HepG2 (cell line): ENCODE data around the gene PRSS22. TPM values are rescaled to one million over a fixed set of nuclear protein-coding genes. Genes with fewer than 3 reads are reported as not detected.
A peak's percentile ranks its signal among the peaks of the same experiment; 100 is the strongest.

Experiments used
- ATAC-seq: fragments of 200-7000 bp; cut with Tn5 transposase; 3 replicates; pipeline ENCODE4 v1.9.1; 2020; ENCODE audit warnings: mild to moderate bottlenecking, moderate library complexity
- BruUV-seq: library from RNA; stranded (reverse); fragments of 400-500 nt; replicated peaks from 2 replicates; lab custom pipeline; 2021; lab: Mats Ljungman, UMichigan
- CTCF ChIA-PET: fragments of 300-600 bp; formaldehyde crosslinking; extraction: SDS; loops from one replicate; lab custom pipeline; 2021; ENCODE audit warnings: low total read pairs, inconsistent platforms, low intra/inter-chr PET ratio; lab: Yijun Ruan, JAX
- POLR2A ChIA-PET: fragments of 350-600 bp; sonication (Branson Sonifier 250); formaldehyde crosslinking; loops from one replicate; lab custom pipeline; 2020; ENCODE audit warnings: antibody characterized with exemption, inconsistent platforms; lab: Yijun Ruan, JAX
- DNase-seq: peaks from one replicate; pipeline ENCODE4 v3.0.0-alpha.2; 2015; ENCODE audit warnings: low spot score
- FAIRE-seq: peaks from 3 replicates; lab custom pipeline; 2011; peaks lifted over from hg19 to GRCh38; lab: Jason Lieb, UNC
- H2AFZ ChIP-seq: one replicate; pipeline ENCODE4 v1.6.1; 2011; ENCODE audit warnings: low read length, inconsistent platforms
- H3K27ac ChIP-seq: fragments of 300-600 bp; 3 replicates; pipeline ENCODE4 v1.8.0; 2011; ENCODE audit warnings: mixed run types, mild to moderate bottlenecking, mixed read lengths, low read length, inconsistent platforms; ENCODE audit not compliant: insufficient read depth; ENCODE audit errors: extremely low read length
- H3K27me3 ChIP-seq, 2 experiments: fragments of 200-600 bp in 1 of 2; 2 replicates in 1 of 2; 3 replicates in 1 of 2; pipeline versions ENCODE4 v1.6.0 to v1.8.0; 2011; ENCODE audit warnings: low read length in 2 of 2, mild to moderate bottlenecking in 2 of 2, moderate library complexity in 2 of 2, inconsistent platforms in 1 of 2; ENCODE audit not compliant: insufficient read depth in 2 of 2, control insufficient read depth in 1 of 2
- H3K36me3 ChIP-seq, 2 experiments: fragments of 200-600 bp in 1 of 2; replicated peaks in 1 of 2; 2 replicates in 1 of 2; 3 replicates in 1 of 2; pipeline versions ENCODE4 v1.5.1 to v1.8.0; 2011; ENCODE audit warnings: low read length in 2 of 2, inconsistent platforms in 1 of 2; ENCODE audit not compliant: insufficient read depth in 2 of 2, control insufficient read depth in 1 of 2
- H3K4me1 ChIP-seq: 2 replicates; pipeline ENCODE4 v1.5.1; 2012; ENCODE audit warnings: low read length, inconsistent platforms; ENCODE audit not compliant: insufficient read depth
- H3K4me2 ChIP-seq: 2 replicates; pipeline ENCODE4 v1.6.0; 2011; ENCODE audit warnings: low read depth, low read length, inconsistent platforms
- H3K4me3 ChIP-seq, 3 experiments: fragments of 200-600 bp in 1 of 3; sonication (generic), shearing (Covaris generic) in 1 of 3; replicated peaks in 1 of 3; 2 replicates each; pipeline ENCODE4 v1.5.1; 2011 to 2016; ENCODE audit warnings: low read length in 3 of 3, inconsistent platforms in 2 of 3, low read depth in 2 of 3, mild to moderate bottlenecking in 2 of 3, control low read depth in 1 of 3, mixed read lengths in 1 of 3; ENCODE audit not compliant: insufficient read depth in 1 of 3
- H3K79me2 ChIP-seq: one replicate; pipeline ENCODE4 v1.6.1; 2011; ENCODE audit warnings: low read length, inconsistent platforms; ENCODE audit not compliant: insufficient read depth
- H3K9ac ChIP-seq: 2 replicates; pipeline ENCODE4 v1.6.0; 2011; ENCODE audit warnings: mild to moderate bottlenecking, low read depth, low read length, inconsistent platforms; ENCODE audit not compliant: insufficient read depth
- H3K9me3 ChIP-seq: 2 replicates; pipeline ENCODE4 v1.5.1; 2012; ENCODE audit warnings: mild to moderate bottlenecking, low read length
- H4K20me1 ChIP-seq: 2 replicates; pipeline ENCODE4 v1.6.0; 2011; ENCODE audit warnings: inconsistent platforms, mild to moderate bottlenecking, low read length, moderate library complexity; ENCODE audit not compliant: insufficient read depth
- DR1 ChIP-seq: sonication (generic); formaldehyde crosslinking; IDR thresholded peaks from 2 replicates; pipeline ENCODE4 v1.8.0; 2021; ENCODE audit warnings: mild to moderate bottlenecking, missing genetic modification reagents, inconsistent platforms
- HOXD1 ChIP-seq: sonication (generic); formaldehyde crosslinking; IDR thresholded peaks from 2 replicates; pipeline ENCODE4 v1.5.0; 2020; ENCODE audit warnings: missing genetic modification reagents
- MAFF ChIP-seq: IDR thresholded peaks from 2 replicates; pipeline ENCODE4 v1.6.1; 2011; ENCODE audit warnings: low read depth, low read length, improper control_type of control experiment
- PRPF4 ChIP-seq: fragments of 200-400 bp; formaldehyde crosslinking; IDR thresholded peaks from 2 replicates; pipeline ENCODE4 v1.6.1; 2016; ENCODE audit warnings: low read length, low read depth; ENCODE audit not compliant: poor library complexity, severe bottlenecking
- REST ChIP-seq, 2 experiments: IDR thresholded peaks; 2 replicates each; pipeline ENCODE4 v1.6.1; 2011 to 2012; ENCODE audit warnings: low read length in 2 of 2, borderline replicate concordance in 1 of 2, low read depth in 1 of 2, mild to moderate bottlenecking in 1 of 2, moderate library complexity in 1 of 2
- SNAPC5 ChIP-seq: sonication (generic); formaldehyde crosslinking; IDR thresholded peaks from 2 replicates; pipeline ENCODE4 v1.8.1; 2023; ENCODE audit warnings: mild to moderate bottlenecking, missing genetic modification reagents, borderline replicate concordance
- TEAD3 ChIP-seq: optimal IDR thresholded peaks from 2 replicates; pipeline ENCODE3; 2016; ENCODE audit warnings: borderline replicate concordance
- TRAFD1 ChIP-seq: sonication (generic); formaldehyde crosslinking; IDR thresholded peaks from 2 replicates; pipeline ENCODE4 v1.5.1; 2020; ENCODE audit warnings: missing genetic modification reagents, mild to moderate bottlenecking, borderline replicate concordance
- UBTF ChIP-seq: sonication (generic); formaldehyde crosslinking; IDR thresholded peaks from 2 replicates; pipeline ENCODE4 v1.4.0; 2020; ENCODE audit warnings: mild to moderate bottlenecking, missing genetic modification reagents
- ZBTB33 ChIP-seq: sonication (generic); formaldehyde crosslinking; IDR thresholded peaks from 2 replicates; pipeline ENCODE4 v1.4.0; 2020; ENCODE audit warnings: missing genetic modification reagents
- ZNF556 ChIP-seq: sonication (generic); formaldehyde crosslinking; IDR thresholded peaks from 2 replicates; pipeline ENCODE4 v1.4.0; 2020; ENCODE audit warnings: mild to moderate bottlenecking, missing genetic modification reagents, borderline replicate concordance
- WGBS: methylation state at CpG from one replicate; pipeline ENCODE4 v1.1.6; 2017; ENCODE audit warnings: low lambda C conversion rate; 5-methylcytosine and 5-hydroxymethylcytosine counted together
- in situ Hi-C: cut with HindIII; loops from 2 replicates; pipeline ENCODE4 v1.10.0; 2017; ENCODE audit warnings: low pct_unique_long_range_greater_than_20kb; ENCODE audit not compliant: extremely low pct_ligation_motif_present
- intact Hi-C: fragments of 100-400 bp; cut with micrococcal nuclease; formaldehyde crosslinking; loops from one replicate; pipeline ENCODE4 v1.10.0; 2022; ENCODE audit not compliant: unreplicated experiment
- polyA plus RNA-seq, 8 experiments: library from polyadenylated mRNA; depleted of rRNA in 3 of 8; stranded (reverse) in 7 of 8; unstranded in 1 of 8; fragments of >200 nt; fragmentation: Illumina TruSeq in 4 of 8; extraction: Trizol in 4 of 8; gene quantifications; 2 replicates each; pipeline versions ENCODE4 v1.2.1 to v1.2.3, GENCODE V29; 2011 to 2016; ENCODE audit warnings: low read depth in 4 of 8, missing spikeins in 1 of 8, mixed read lengths in 1 of 8; ENCODE audit not compliant: insufficient read depth in 1 of 8
- total RNA-seq, 5 experiments: library from RNA; depleted of rRNA; stranded (reverse); fragments of >200 nt; fragmentation: Illumina TruSeq; extraction: Trizol; gene quantifications; 2 replicates each; pipeline ENCODE4 v1.2.3, GENCODE V29; 2016; ENCODE audit warnings: low read depth in 1 of 5

PRSS22 gene
- total and polyA plus RNA-seq, 2 of the 13 experiments (the other 11 are each of a cell fraction or from before 2014, with no cell fraction given): 0.24 to 0.32 TPM

GRCh38 chr16:2882650-2883457 is 24.9 kb upstream of the PRSS22 start, which contains the start of gene FLYWCH2:
Gene FLYWCH2 (plus strand): TSS chr16:2883215. CDS start chr16:2896450, 13,235 bp downstream.
- 0% methylated on average over 26 of the region's 73 CpGs for WGBS
- no peaks in the 10 kb centered on the region for H3K9me3 ChIP-seq
- in situ Hi-C loops: no loop called here
- no TSS peak for BruUV-seq
- peak within 1 kb of the TSS; percentile 66 for H2AFZ ChIP-seq
- no peaks in the 10 kb centered on the region for H3K27me3 ChIP-seq
- FAIRE-seq: peak; percentile 96
- H3K4me1 ChIP-seq: peaks cover 9% of the 10 kb centered on the region
- H3K79me2 ChIP-seq: peaks cover 8% of the 10 kb centered on the region
- H3K36me3 ChIP-seq: no peaks in the 10 kb centered on the region
- intact Hi-C loops: loop anchor here (2.0 kb wide), 1 partner anchor 22 kb away; no protein-coding TSS in a partner anchor
- peak; percentile 96 for DNase-seq
- POLR2A ChIA-PET: interaction anchor here (0.5 to 3.4 kb wide), 17 partner anchors 8 to 201 kb away, joined by 3 to 96 read pairs (median 6); partner anchors contain the start of genes FLYWCH1, KCTD5, SRRM2 and ZG16B
- CTCF ChIA-PET: interaction anchor here (1.1 kb wide), 1 partner anchor 25 kb away, joined by 3 read pairs; no protein-coding TSS in a partner anchor
- ATAC-seq: peak; percentile 96
- H3K27ac ChIP-seq: peak within 1 kb of the TSS; percentile 76
- H3K4me3 ChIP-seq: peak within 1 kb of the TSS; percentile 86 to 95 (median 94)
- H3K4me2 ChIP-seq: peak within 1 kb of the TSS; percentile 79
- peak within 1 kb of the TSS; percentile 91 for H3K9ac ChIP-seq
- H4K20me1 ChIP-seq: no peaks in the 10 kb centered on the region
- no peak for TF ChIP-seq MAFF
- peak in 1 of 2 experiments; percentile 11; a peak in 1 of 4 replicates for TF ChIP-seq REST (IDR thresholded peaks at IDR 0.05; ENCODE audit: borderline replicate concordance in 1 of 2, low read depth in 1 of 2, low read length in 2 of 2)
- TF ChIP-seq HOXD1: 0 out of 2 replicates have a peak, but pooled peaks have one; percentile 61
- TF ChIP-seq UBTF (CRISPR knock-in tag): peak; percentile 88
- TF ChIP-seq TEAD3 (CRISPR knock-in tag): peak; percentile 6
- no peak for TF ChIP-seq PRPF4
- TF ChIP-seq TRAFD1 (CRISPR knock-in tag): 0 out of 2 replicates have a peak, but pooled peaks have one; percentile 16
- TF ChIP-seq DR1: peak; percentile 67
- peak; percentile 89; the same call in 1 of the 2 replicates for TF ChIP-seq ZNF556 (CRISPR knock-in tag)
- 0 out of 2 replicates have a peak, but pooled peaks have one; percentile 8 for TF ChIP-seq ZBTB33 (CRISPR knock-in tag)
- no peak for TF ChIP-seq SNAPC5 (CRISPR knock-in tag)
